CD14-positive monocyte (primary cell): ENCODE data around the gene MAL. TPM values are rescaled to one million over a fixed set of nuclear protein-coding genes. Genes with fewer than 3 reads are reported as not detected.
A peak's percentile ranks its signal among the peaks of the same experiment; 100 is the strongest.

Experiments
- DNase-seq, 3 donors: peaks; one replicate each; pipeline ENCODE4 v3.0.0-alpha.2; 2011 to 2022
- H2AFZ ChIP-seq: 2 replicates; pipeline ENCODE4 v1.6.0; 2012; ENCODE audit warnings: mild to moderate bottlenecking, low read depth, low read length, inconsistent platforms; ENCODE audit not compliant: insufficient read depth, poor library complexity, severe bottlenecking
- H3K27ac ChIP-seq, 2 donors: 1 replicate in 1 of 2; 2 replicates in 1 of 2; pipeline ENCODE4 v1.5.1; 2012 to 2013; ENCODE audit warnings: low read length in 2 of 2, control low read depth in 1 of 2, inconsistent platforms in 1 of 2, low read depth in 1 of 2, mild to moderate bottlenecking in 1 of 2
- H3K27me3 ChIP-seq, 2 donors: one replicate each; pipeline versions ENCODE4 v1.6.0 to v1.6.1; 2011 to 2013; ENCODE audit warnings: low read length in 2 of 2; ENCODE audit not compliant: control insufficient read depth in 2 of 2, insufficient read depth in 2 of 2
- H3K36me3 ChIP-seq, 2 donors: replicated peaks in 1 of 2; 1 replicate in 1 of 2; 2 replicates in 1 of 2; pipeline versions ENCODE4 v1.5.1 to v1.6.1; 2012 to 2013; ENCODE audit warnings: low read length in 2 of 2, control low read depth in 1 of 2, inconsistent platforms in 1 of 2, mild to moderate bottlenecking in 1 of 2; ENCODE audit not compliant: insufficient read depth in 2 of 2, control insufficient read depth in 1 of 2
- H3K4me1 ChIP-seq, 2 donors: 1 replicate in 1 of 2; 2 replicates in 1 of 2; pipeline versions ENCODE4 v1.5.1 to v1.6.1; 2012 to 2013; ENCODE audit warnings: low read length in 2 of 2, control low read depth in 1 of 2, inconsistent platforms in 1 of 2, mild to moderate bottlenecking in 1 of 2, moderate library complexity in 1 of 2; ENCODE audit not compliant: insufficient read depth in 2 of 2, control insufficient read depth in 1 of 2
- H3K4me2 ChIP-seq: replicated peaks from 2 replicates; pipeline ENCODE3; 2012; ENCODE audit warnings: low read length, moderate library complexity, mild to moderate bottlenecking; ENCODE audit not compliant: poor library complexity, severe bottlenecking; ENCODE audit errors: extremely low read depth
- H3K4me3 ChIP-seq, 3 experiments: fragments of 200-600 bp in 1 of 3; sonication (generic) in 1 of 3; replicated peaks in 1 of 3; 1 replicate in 2 of 3; 2 replicates in 1 of 3; pipeline ENCODE4 v1.5.1; 2011 to 2013; ENCODE audit warnings: low read length in 3 of 3, mild to moderate bottlenecking in 3 of 3, control low read depth in 2 of 3, low read depth in 2 of 3, inconsistent platforms in 1 of 3, moderate library complexity in 1 of 3
- H3K79me2 ChIP-seq: 2 replicates; pipeline ENCODE4 v1.6.0; 2012; ENCODE audit warnings: mild to moderate bottlenecking, control low read depth, inconsistent platforms, low read length, moderate library complexity; ENCODE audit not compliant: insufficient read depth
- H3K9ac ChIP-seq: 2 replicates; pipeline ENCODE4 v1.6.0; 2017; ENCODE audit warnings: low read length, mild to moderate bottlenecking; ENCODE audit not compliant: insufficient read depth, poor library complexity, severe bottlenecking
- H3K9me3 ChIP-seq, 2 donors: replicated peaks in 1 of 2; 1 replicate in 1 of 2; 2 replicates in 1 of 2; pipeline versions ENCODE4 v1.5.1 to v1.6.1; 2012 to 2013; ENCODE audit warnings: low read length in 2 of 2, control low read depth in 1 of 2; ENCODE audit not compliant: control insufficient read depth in 1 of 2, insufficient read depth in 1 of 2
- H4K20me1 ChIP-seq: 2 replicates; pipeline ENCODE4 v1.6.0; 2012; ENCODE audit warnings: mild to moderate bottlenecking, low read length, control low read depth, moderate library complexity; ENCODE audit not compliant: insufficient read depth
- H3K27ac Mint-ChIP-seq, 7 donors: one replicate each; pipeline ENCODE4 v1.8.0; 2020; ENCODE audit warnings: mild to moderate bottlenecking in 7 of 7, mixed read lengths in 7 of 7, moderate library complexity in 6 of 7, inconsistent platforms in 2 of 7
- H3K27me3 Mint-ChIP-seq, 3 donors: one replicate each; pipeline ENCODE4 v1.8.0; 2021 to 2022; ENCODE audit warnings: low read depth in 3 of 3, mild to moderate bottlenecking in 3 of 3, mixed read lengths in 3 of 3, moderate library complexity in 3 of 3, inconsistent platforms in 1 of 3
- H3K36me3 Mint-ChIP-seq, 2 donors: one replicate each; pipeline ENCODE4 v1.8.0; 2020; ENCODE audit warnings: mixed read lengths in 2 of 2, inconsistent platforms in 1 of 2, mild to moderate bottlenecking in 1 of 2
- H3K4me1 Mint-ChIP-seq: one replicate; pipeline ENCODE4 v1.8.0; 2020; ENCODE audit warnings: mild to moderate bottlenecking, mixed read lengths
- H3K4me3 Mint-ChIP-seq, 2 donors: one replicate each; pipeline ENCODE4 v1.8.0; 2020; ENCODE audit warnings: mild to moderate bottlenecking in 2 of 2, mixed read lengths in 2 of 2, moderate library complexity in 1 of 2
- H3K9me3 Mint-ChIP-seq, 7 donors: one replicate each; pipeline ENCODE4 v1.8.0; 2020 to 2022; ENCODE audit warnings: mixed read lengths in 7 of 7, mild to moderate bottlenecking in 6 of 7, moderate library complexity in 6 of 7, inconsistent platforms in 2 of 7
- CTCF ChIP-seq: fragments of 200-600 bp; IDR thresholded peaks from one replicate; pipeline ENCODE4 v1.8.0; 2022; ENCODE audit warnings: antibody characterized with exemption, mild to moderate bottlenecking
- WGBS: methylation state at CpG from one replicate; pipeline ENCODE4 v1.1.5; 2013; ENCODE audit warnings: missing lambda C conversion rate; ENCODE audit not compliant: insufficient coverage; 5-methylcytosine and 5-hydroxymethylcytosine counted together
- intact Hi-C, 2 donors: fragments of 100-400 bp; cut with micrococcal nuclease; formaldehyde crosslinking; loops; one replicate each; pipeline versions ENCODE4 v1.15.0 to v1.15.1; 2023
- polyA plus RNA-seq, 3 donors: library from polyadenylated mRNA; depleted of rRNA in 1 of 3; unstranded in 2 of 3; stranded (reverse) in 1 of 3; fragments of 300-500 nt in 2 of 3; fragments of >200 nt in 1 of 3; fragmentation: Illumina TruSeq in 2 of 3; gene quantifications; 1 replicate in 2 of 3; 2 replicates in 1 of 3; pipeline ENCODE4 v1.2.3, GENCODE V29; 2012 to 2021

The MAL gene
- polyA plus RNA-seq, 3 donors, result 0.39 to 0.48 TPM; not detected in 1

- H3K36me3 Mint-ChIP-seq, result no peaks in the 10 kb centered on the region
- Histone ChIP-seq H3K4me3 (no peak overlapping the region), H3K9me3 (no peaks in the 10 kb centered on the region), H3K27me3 (no peaks in the 10 kb centered on the region), H3K4me1 (no peaks in the 10 kb centered on the region), H2AFZ (no peak overlapping the region), H4K20me1 (no peaks in the 10 kb centered on the region), H3K4me2 (no peak overlapping the region), H3K27ac (no peak overlapping the region), H3K36me3 (no peaks in the 10 kb centered on the region), H3K9ac (no peak overlapping the region), H3K79me2 (no peaks in the 10 kb centered on the region)
- no peak overlapping the region for H3K27ac Mint-ChIP-seq
- H3K27me3 Mint-ChIP-seq, result peaks cover 1 to 2% (median 1%) of the 10 kb centered on the region in 3 donors
- no peak overlapping the region for H3K4me3 Mint-ChIP-seq
- WGBS, result 89% methylated on average over 9 of the region's 9 CpGs
- intact Hi-C loops, result no loop called here
- TF ChIP-seq CTCF, result no peak
- no peaks in the 10 kb centered on the region for H3K9me3 Mint-ChIP-seq
- no peak for DNase-seq
- peaks cover 2% of the 10 kb centered on the region for H3K4me1 Mint-ChIP-seq
These were observed 8.9 kb upstream of the MAL start for GRCh38 chr2:95016616-95017015.

- Histone ChIP-seq H3K79me2 (no peaks in the 10 kb centered on the region), H3K36me3 (no peaks in the 10 kb centered on the region), H3K4me2 (no peak overlapping the region), H3K9ac (no peak overlapping the region), H3K27me3 (no peaks in the 10 kb centered on the region), H2AFZ (no peak overlapping the region), H4K20me1 (no peaks in the 10 kb centered on the region), H3K4me3 (no peak overlapping the region), H3K9me3 (no peaks in the 10 kb centered on the region), H3K4me1 (no peaks in the 10 kb centered on the region), H3K27ac (no peak overlapping the region)
- TF ChIP-seq CTCF, result no peak
- Mint-ChIP-seq H3K4me1 (peaks cover 2% of the 10 kb centered on the region), H3K27me3 (peaks cover 1 to 5% (median 3%) of the 10 kb centered on the region in 3 donors), H3K4me3 (no peak overlapping the region), H3K9me3 (no peaks in the 10 kb centered on the region), H3K27ac (peak overlapping the region in 1 of 7 donors; percentile 19), H3K36me3 (no peaks in the 10 kb centered on the region)
- intact Hi-C loops, result no loop called here
- WGBS, result 92% methylated on average over 4 of the region's 9 CpGs
- no peak for DNase-seq
These were observed 8.4 kb upstream of the MAL start for GRCh38 chr2:95017071-95017501.
